Epithelial cell of proximal tubule (primary cell): Measurements from ENCODE around the gene RBL2. TPM values are rescaled to one million over a fixed set of nuclear protein-coding genes. Genes with fewer than 3 reads are reported as not detected.
"Not testable (repeated sequence)": the region's sequence is repeated elsewhere in the genome, so short reads cannot be mapped to it uniquely, and the experiment has no call there.

ENCODE experiments used
- DNase-seq: peaks from one replicate; pipeline ENCODE4 v3.0.0-alpha.2; 2011; ENCODE audit warnings: low read depth
- H3K4me3 ChIP-seq: 2 replicates; pipeline ENCODE4 v1.5.1; 2011; ENCODE audit warnings: low read depth, mild to moderate bottlenecking, low read length
- CTCF ChIP-seq: conservative IDR thresholded peaks from 2 replicates; pipeline ENCODE4 v1.5.1; 2012; ENCODE audit warnings: low read depth, mild to moderate bottlenecking, low read length
- total RNA-seq: library from RNA; depleted of rRNA; stranded (reverse); fragments of >200 nt; gene quantifications from 2 replicates; pipeline ENCODE4 v1.2.3, GENCODE V29; 2015

The RBL2 gene
- total RNA-seq, 1 donor from 2014 or later = 31.1 TPM

DNA sequence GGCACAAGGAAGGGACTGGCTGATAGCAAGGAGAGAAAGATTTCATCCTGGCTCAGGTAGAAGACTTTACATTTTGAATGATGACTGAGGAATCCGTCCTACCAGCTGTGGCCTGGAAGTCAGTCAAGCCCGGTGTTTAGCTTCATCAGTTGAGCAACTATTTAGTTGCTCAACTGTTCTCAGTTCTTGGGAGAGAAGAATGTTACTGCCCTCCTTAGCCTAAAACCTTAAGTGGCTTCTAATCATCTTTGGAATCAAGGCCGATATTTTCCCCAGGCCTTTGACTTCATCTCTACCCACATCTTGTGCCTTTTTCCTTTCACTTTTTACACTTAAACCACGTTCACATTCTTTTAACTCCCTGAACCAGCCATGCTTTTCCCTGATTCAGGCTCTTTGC, 17.3 kb upstream of the RBL2 start:
- DNase-seq = no peak
- H3K4me3 ChIP-seq = no peak overlapping the region
- no peak for TF ChIP-seq CTCF

GRCh38 chr16:53417976-53418375, 16.3 kb upstream of the RBL2 start:
- no peak for DNase-seq
- no peak for TF ChIP-seq CTCF
- no peak overlapping the region for H3K4me3 ChIP-seq

DNA sequence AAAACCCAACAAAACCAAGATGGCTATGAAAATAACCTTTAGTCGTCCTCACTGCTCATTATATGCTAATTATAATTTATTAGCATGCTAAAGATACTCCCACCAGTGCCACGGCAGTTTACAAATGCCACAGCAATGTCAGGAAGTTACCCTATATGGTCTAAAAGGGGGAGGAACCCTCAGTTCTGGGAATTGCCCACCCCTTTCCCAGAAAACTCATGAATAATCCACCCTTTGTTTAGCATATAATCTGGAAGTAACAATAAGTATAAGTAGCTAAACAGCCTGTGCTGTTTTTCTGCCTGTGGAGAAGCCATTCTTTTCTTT, 14.9 kb upstream of the RBL2 start:
- not testable (repeated sequence) for H3K4me3 ChIP-seq, DNase-seq

DNA sequence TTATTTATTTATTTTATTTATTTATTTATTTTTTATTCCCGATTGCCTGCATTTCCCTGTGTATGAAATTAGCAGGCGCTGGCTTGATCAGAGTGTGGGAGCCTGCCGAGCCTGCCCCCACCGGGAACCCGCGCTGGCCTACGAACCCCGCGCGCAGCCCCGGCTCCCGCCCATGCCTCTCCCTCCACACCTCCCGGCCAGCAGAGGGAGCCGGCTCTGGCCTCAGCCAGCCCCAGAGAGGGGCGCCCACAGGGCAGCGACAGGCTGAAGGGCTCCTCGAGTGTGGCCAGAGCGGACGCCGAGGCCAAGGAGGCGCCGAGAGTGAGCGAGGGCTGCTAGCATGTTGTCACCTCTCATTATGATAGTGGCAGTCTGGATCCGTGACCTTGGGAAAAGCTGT, 13.0 kb upstream of the RBL2 start:
- DNase-seq = no peak
- TF ChIP-seq CTCF = no peak
- H3K4me3 ChIP-seq = no peak overlapping the region

- DNase-seq, H3K4me3 ChIP-seq: not testable (repeated sequence)
These were observed 10.3 kb upstream of the RBL2 start for GRCh38 chr16:53423968-53424367.

GRCh38 chr16:53428681-53429080, 5.6 kb upstream of the RBL2 start:
- no peak for TF ChIP-seq CTCF
- H3K4me3 ChIP-seq = no peak overlapping the region
- no peak for DNase-seq

DNA sequence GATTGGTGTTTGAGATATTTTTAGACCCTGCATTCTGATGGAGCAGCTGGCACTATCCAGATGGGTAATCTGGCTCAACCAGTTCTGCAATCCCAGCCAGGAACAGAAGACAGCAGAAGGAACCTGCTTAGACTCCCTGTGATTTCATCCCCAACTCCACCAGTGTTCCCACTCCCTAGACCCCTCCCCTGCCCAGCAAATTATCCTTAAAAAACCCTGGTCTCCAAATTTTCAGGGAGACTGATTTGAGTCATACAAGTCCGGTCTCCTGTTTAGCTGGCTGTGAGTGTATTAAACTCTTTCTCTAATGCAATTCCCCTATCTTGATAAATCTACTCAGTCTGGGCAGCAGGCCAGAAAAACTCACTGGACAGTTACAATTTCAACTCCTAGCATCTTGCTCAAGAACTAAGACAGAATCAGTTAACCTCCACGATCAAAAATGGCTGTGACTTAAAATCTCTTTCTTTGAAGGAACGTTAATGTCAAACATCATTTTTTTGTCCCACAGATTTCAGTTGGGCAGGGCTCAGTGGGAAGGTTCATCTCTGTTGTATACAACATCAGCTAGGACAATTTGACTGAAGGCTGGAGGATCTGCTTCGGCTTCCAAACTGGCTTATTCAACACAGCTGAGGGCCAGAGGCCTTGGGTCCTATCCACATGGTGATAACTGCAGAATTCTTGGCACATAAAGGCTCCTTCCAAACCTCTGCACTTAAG, 4.9 kb upstream of the RBL2 start:
- peak; percentile 20 for DNase-seq
- TF ChIP-seq CTCF = no peak
- H3K4me3 ChIP-seq = no peak overlapping the region

- H3K4me3 ChIP-seq = no peak overlapping the region
- DNase-seq = no peak
- TF ChIP-seq CTCF = no peak
These were observed 3.9 kb upstream of the RBL2 start for GRCh38 chr16:53430363-53430762.
